T-helper 1 cell (primary cell): Measurements from ENCODE around the gene DSCAML1.
"Not testable (repeated sequence)": the region's sequence is repeated elsewhere in the genome, so short reads cannot be mapped to it uniquely, and the experiment has no call there.

Source experiments
- DNase-seq, 5 donors: peaks; one replicate each; pipeline ENCODE4 v3.0.0-alpha.2; 2012 to 2020

DSCAML1 gene

DNA sequence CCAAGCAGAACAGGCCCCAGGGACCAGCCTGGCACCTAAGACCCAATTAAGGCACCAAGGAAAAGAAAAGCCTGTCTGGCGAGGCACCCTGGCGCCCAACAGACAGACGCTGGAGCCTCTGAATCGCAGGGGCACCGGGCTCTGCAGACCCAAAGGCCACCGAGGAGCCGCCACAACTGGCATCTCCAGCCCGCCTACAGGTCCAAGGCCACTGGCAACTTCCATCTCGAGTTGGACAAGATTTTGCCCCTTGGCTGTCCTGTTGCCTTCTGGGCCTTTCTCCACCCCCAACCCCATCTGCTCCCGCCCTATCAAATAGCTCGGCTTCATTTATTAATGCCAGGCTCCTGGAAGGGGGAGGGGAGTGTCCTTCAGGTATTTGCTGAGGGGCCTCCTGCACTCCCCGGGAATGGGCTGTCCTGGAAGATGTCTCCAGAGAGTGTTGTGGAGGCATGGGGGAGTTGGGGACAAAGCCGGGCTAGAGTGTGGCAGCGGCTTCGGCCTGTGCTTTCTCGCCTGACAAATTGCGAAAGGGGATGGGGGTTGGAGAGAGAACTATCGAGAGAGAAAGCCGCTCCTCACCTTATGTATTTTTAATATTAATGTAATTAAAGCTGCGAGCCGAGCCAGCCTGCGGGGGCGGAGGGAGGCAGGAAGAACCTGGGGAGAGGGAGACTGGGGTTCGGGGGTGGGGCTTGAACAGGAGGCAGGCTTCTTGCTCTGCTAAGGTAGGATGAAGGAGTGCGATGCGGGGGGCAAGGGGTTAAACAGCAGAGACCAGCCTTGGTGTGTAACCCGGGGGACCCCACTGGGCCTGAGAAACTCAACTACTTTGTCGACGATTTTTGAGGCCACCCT lies 2.0 kb downstream of the DSCAML1 start:
- DNase-seq, result no peak

DNA sequence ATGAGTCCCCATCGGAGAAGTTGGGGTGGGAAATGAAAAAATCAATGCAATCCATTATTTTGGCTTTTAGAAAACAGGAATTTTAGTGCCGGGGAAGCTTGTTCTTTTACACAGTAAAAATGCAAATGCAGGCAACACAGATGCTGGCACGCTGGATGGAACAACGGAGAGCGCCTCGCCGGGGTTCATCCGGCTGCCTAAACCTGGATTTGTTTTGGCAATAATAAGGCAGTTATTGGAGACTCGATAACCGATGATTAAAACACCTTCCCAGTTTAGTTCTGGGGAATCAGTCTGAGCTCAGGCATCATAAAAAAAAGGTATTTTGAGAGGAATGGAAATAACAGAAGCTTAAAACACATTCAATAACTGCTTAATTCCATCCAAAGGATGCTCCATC lies 2.9 kb downstream of the DSCAML1 start:
- no peak for DNase-seq

DNA sequence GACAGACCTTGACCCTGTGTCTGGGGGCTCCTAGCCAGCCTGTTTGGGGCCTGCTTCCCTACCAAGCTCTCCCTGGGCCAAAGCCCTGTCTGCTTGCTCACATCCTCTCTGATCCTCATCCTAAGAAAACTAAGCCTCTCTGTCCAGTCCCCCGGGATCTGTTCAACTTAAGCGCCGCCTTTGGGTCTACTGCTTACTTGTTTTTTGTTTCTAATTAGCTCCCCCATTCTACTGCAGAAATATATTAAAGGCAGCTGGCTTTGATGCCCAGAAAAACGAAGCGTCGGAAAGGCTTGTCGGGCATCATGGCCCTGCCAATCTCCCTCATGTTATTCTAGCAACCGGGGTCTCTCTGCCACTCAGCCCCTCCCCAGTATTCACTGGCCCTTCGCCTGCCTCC lies 3.4 kb downstream of the DSCAML1 start:
- DNase-seq, result no peak

DNA sequence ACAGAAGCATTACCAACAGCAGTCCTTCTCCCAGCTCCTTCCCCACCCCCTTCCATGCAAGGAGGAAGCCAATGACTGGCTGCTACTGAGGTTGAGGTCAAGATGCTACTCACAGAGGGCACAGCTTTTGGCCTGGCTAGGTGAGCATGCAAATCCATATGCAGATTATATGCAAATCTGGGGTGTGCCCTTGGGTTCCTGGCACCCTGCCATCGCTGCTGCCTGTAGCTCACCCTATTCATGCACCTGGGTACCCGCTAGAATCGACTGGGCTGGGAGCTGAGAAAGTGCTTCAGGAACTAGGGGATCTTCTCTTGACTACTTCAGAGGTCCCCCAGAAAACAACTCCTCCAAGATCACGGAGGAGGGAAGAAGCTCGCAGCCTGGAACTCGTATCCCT lies 4.0 kb downstream of the DSCAML1 start:
- DNase-seq, result no peak

DNA sequence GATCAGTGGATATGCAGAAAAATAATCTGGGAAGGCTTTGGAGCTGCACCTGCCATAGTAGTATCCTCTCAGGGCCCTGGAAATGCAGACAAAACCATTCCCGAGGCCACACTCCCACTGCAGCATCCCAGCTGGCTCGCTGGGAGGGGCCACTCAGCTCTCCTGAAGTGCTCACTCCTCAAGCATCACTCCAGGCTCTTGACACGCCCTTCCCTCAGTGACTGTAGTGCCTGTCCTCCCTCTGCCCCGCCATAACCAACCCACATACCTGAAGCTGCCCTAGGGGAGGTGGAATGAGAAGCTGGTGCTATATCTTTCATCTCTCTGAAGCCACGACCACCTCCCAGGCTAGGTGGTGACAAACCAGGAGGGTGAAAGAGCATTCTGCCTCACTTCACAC lies 4.8 kb downstream of the DSCAML1 start:
- DNase-seq, result no peak

DNA sequence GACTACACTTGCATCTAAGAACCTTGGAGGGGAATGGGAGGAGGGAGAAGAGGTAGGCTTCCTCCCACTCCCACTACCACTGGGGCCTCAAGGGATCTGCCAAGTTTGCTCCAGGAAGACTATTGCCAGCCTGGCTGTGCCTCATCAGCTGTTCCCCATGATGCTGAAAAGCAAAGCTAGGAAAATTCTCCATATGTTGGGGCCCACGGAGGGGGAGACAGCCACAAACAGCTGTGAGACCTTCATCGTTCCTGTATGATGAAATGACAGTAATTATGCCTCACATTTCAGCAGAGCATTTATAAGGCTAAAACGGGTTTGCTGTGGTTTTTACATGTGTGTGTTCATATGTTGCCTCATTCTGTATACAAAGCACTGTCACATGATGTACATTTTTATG lies 6.7 kb downstream of the DSCAML1 start:
- no peak for DNase-seq

DNA sequence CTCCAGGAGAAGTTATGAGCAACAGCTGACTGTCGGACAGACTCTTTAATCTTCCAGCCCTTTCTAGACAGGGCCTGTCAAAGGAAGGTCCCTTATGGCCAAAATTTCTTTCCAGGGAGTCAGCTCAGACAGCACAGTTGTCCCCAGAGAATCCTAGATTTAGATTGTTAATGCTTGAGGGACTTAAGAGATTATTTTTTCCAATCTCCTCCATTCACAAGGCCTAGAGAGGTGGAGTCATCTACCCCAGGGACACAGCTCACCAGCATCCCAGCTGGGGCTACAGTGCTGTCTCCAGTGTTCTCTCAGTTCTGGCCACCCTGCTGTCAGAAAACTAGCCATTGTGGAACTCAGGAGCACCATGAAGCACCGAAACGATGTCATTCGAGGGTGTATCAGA lies 7.8 kb downstream of the DSCAML1 start:
- DNase-seq, result no peak

DNA sequence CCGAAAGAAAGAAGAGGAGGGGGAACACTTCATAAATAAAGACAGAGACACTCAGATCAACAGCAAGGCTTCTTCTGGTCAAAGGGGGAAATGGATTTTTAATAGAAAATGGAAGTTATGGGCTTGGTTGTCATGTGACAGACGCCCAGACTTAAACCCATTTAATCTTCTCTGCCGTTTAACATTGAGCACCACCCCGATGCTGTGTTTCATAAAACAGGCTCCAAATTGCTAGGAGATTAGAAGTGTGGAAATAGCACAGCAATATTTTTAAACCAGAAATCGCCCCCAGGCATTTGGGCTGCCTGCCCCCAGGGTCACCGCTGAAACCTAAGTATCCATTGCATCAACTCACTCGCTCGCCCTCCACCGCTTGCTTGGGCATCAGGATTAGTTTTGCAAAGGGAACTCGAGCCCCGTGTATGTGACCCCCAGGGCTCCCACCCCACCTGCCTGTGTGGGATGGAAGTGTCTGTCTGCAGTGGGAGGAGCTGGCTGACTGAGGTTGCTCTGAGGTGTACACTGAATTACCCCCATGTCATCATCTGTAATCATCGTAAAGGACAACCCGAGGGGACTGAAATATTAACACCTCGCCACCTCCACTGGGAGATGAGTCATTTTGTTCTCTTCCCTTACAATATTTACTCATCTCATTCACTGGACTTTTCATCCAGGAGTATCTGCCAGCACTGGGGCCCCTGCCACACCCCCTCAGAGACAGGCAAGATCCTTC lies 10.7 kb downstream of the DSCAML1 start:
- DNase-seq, result no peak

DNA sequence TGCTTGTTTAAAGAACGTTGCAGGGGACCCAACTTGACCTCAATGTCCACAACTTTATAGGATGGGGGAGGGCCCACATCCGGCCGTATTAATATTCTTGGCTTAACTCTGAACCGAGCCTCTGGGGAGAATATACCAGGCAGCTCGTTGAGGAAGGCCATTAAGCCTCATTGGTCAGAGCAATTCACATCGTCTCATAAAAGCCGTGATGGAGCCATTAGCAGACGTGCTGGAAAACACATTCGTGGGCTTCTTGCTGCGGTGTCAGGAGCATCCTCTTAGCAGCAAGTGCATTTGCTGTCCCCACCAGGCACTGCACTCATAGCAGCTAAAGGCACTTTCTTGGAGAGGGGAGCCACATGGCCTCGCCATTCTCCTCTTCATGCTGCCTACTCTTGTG lies 14.9 kb downstream of the DSCAML1 start:
- no peak for DNase-seq

DNA sequence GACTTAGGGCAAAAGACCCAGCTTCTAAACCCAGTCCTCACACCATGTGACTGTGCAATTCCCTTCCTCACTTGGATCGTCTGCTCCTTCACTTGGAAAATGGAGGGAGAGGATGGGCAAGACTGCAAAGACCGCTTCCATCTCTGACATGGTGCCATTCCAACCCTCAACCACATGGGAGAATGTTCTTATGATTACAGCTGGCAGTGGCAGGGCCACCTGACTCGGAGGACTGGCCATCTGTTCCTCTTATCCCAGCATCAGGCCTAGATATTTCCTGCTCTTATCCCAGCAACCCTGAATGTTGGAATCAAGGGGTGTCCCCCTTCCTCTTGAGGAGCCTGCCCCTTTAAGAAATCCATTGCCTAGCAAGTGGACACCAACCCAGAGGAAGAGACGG lies 15.4 kb downstream of the DSCAML1 start:
- DNase-seq, result no peak

DNA sequence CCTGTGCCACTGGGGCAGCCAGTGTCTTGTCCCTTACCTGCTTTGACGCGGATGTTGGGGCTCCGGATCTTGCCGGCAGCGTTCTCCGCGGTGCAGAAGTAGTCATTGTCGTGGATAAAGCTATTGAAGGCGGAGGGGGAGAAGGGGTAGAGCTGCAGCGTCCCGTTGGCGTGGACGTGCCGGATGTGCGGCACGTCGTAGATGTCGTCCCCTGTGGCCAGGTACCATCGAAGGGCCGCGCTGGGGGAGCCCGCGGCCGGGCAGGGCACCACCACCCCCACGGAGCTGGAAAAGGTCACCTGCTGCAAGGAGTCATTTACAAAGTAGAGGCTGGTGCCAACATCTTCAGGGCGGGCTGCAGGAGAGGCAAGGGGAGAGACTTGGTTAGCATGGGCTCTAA lies 16.6 kb downstream of the DSCAML1 start:
- no peak for DNase-seq

DNA sequence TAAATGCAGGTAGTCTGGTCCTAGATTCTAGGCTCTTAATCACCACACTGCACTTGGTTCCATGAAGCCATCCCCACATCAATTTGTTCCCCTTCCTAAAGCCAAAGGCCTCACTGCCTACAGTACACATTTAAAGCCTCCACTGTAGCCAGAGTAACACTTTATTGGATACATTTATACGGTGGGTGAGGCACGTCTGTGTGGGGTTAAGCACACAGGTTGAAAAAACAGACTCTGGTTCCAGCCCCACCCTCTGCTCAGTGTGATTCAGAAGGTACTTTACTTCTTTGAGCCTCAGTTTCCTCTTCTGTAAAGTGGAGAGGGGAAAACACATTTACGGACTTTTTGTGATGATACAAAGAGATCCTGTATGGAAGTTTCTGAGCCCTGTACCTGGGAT lies 22.5 kb downstream of the DSCAML1 start:
- DNase-seq, result no peak

DNA sequence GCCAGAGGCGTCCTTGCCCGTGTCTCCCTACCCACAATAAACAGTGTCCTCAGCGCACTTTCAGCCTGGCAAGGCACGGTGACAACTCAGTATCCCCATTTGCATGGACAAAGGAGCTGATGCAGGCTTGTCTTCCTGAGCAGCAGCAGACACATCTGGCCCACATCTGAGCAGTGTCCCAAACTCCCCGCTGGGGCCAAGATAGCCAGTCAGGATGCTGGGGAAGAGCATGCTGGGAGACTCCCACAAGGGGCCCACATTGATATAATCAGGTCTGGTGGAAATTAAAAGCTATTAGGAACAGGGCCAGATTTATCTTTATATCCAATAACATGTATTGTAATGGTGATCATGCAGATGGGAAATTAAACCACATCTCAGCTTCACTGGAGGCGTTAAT lies 24.7 kb downstream of the DSCAML1 start:
- DNase-seq, result no peak

DNA sequence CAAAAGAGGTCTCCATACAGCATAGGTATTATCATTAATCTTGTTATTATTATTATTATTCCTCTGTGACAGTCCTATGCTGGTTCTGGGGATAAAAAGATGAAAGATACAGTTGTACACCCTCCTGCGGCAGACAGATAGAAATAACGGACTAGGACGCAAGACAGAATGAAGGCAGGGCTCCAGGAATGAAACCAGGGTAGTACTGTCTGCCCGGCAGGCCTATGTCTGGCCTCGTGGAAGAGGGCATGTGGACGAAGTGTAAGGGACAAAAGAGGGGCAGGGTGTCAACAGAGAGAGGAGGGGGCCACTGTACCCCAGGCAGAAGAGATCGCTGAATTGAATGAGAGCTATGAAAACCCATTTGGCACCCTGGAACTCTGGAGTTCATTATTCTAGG lies 25.2 kb downstream of the DSCAML1 start:
- DNase-seq, result no peak

DNA sequence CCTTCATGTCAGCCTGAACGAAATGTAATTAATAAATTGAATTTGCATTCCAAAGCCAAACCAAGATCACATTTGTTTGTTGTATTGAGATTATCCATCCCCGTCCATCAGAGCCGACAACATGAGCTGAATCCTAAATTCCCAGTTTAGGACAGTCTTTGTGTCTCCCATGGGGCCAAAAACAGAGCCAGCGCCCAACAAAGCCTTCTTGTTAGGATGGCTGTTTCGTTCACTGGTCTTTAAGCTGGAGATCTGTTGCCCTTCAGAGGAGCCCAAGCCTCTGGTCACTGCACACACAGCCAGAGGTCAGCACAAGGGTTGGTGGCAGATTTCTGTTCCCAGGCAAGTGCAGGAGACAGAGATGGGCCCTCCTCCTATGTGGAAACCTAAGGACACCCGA lies 25.8 kb downstream of the DSCAML1 start:
- no peak for DNase-seq

DNA sequence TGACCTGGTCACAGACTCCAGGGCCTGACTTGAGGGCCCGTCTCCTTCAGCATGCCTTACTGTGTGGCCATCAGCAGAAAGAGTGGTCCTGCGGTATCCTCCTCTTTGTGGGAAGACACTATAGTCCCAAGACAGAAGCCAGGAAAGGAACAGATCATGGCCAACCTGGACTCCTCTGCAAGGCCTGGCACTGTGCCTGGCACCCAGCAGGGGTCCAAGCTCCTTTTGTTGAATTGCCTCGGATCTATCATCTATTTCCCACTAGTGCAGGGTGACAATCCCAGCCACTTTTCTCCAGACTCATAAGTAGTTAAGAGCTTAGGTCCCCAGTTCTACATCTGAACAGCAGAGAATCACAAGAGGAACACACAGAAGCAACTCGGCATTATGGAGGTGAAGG lies 27.0 kb downstream of the DSCAML1 start:
- no peak for DNase-seq

DNA sequence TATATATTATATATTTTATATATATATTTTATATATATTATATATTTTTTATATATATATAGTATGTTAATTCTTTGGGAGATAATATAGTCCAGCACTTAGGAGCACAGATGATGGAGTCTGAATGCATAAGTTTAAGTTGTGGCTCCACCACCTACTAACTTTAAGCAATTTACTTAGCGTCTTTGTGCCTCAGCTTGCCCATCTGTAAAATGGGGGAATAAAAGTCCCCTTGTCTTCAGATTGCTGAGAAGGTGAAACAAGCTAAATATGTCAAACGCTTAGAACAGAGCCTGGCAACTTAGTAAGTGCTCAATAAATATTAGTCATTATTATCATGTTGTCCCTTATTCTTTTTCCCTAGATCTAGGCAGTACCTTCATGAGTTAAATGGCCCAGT lies 27.5 kb downstream of the DSCAML1 start:
- no peak for DNase-seq

DNA sequence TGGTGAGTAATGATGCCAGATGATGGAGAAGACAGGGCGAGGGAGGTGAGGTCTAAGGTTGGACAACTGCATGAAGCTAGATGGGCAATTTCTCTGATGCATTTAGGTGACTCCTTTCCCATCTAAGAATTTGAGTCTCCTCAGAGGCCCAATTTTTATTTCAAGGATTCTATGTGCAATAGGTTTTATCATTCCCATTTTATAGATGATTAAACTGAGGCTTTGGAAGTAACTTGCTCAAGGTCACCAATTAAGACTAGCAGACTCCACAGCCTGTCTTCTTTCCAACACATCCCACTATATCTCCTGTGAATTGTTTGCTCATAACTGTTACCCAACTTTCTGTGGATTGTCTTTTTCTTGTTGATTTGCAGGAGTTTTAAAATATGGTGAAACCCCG lies 28.5 kb downstream of the DSCAML1 start:
- DNase-seq, result no peak

DNA sequence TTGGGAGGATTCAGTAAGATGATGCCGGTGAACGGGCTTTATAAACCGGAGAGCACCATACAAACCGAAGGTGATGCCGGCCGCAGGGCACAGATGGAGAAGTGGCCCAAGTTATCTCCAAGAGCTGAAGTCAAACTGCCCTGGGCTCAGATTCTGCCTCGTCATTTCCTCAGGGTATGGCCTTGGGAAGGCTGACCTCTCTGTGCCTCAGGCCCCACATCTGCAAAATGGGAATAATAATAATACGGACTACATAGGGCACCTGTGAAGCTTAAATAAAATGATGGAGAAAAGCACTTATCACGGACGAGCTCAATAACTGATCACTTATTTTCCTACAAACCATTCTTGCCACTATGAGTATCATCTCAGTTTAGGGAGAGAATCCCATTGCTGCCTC lies 29.9 kb downstream of the DSCAML1 start:
- DNase-seq, result no peak

DNA sequence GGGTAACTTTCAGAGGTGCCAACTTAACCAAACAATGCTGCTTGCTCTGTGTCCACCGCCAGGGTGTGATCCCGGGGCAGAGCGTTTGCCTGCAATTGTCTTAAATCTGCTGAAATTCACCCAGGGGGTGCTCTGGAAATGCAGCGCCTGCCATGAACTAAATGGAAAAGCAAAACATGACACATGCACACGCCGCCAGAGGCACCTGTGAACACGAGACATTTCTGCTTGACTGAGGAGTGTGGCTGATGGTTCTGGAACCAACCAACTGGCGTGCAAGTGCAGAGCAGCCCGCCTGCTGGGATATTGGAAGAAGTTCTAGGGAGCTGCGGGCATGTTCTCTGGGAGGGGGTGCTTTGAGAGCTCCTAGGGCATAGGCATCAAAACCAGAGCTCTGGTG lies 30.4 kb downstream of the DSCAML1 start:
- DNase-seq, result no peak

DNA sequence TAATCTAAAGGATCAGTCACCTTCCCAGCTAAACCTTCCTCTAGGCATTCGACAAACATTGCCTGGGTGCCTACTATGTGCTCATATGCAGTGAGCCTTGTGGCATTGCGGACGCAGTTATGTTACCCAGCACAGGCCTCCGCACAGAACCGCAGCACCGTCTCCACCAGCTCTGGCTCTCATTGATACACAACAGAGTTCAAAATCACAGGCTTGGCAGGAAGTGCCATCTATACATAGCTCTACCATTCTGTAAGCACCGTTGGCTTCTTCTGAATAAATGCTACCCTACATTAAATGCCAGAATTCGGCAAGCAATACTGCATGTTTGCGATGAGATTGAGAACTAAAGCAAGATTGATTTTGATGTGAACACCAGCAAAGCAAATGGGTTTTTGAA lies 31.0 kb downstream of the DSCAML1 start:
- DNase-seq, result no peak

DNA sequence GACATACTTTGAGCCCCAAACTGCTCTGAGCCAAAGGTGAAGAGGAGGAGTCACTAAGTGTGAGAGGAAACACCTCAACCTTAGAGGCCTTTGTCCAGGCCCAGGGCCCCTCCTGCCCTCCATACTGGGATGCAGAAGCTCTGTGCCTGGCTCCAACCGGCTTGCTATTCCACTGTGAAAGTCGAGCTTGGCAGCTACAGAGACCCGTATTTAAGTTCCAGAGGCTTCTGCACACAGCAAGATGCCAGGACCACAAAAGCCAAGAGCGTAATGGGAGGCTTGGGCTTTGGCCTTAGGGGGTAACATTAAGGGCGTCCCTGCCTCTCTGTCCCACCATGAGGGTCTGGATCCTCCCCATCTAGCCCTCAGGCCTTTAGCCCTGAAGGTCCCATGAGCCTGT lies 31.9 kb downstream of the DSCAML1 start:
- DNase-seq, result no peak

DNA sequence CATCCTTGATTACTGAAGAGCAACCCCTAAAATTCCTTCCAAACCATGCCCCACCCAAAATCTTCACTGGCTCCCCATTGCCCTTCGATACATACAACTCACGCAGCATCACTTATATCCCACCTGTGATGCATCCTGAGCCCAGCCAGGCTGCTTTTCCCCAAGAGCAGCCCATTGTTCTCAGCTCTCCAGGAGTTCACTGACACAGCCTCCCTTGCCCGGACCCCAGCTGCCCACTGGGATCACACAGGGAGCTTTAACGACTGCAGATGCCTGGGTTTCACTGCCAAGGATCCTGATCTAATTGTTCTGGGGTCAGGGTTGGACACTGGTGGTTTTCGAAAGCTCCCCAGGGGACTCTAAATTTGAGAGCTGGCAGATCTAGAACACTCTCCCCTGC lies 33.6 kb downstream of the DSCAML1 start:
- DNase-seq, result not testable (repeated sequence)

DNA sequence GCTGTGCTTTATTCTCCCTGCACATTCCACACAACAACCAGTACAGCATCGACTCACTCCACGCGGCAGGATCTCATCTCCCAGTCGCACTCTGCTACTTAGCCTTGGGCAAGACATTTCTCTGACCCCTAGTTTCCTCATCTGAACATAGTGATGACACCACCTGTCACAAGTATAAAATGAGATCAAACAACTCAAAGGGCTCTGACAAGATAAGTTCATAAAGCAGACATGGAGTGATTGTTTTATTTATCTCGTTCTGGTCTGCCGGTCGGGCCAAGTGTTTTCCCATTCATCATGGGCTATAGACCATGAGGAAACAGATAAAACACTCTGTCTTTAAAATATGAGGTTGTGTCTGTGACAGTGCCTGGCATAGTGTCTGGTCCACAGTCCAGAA lies 35.0 kb downstream of the DSCAML1 start:
- no peak for DNase-seq

DNA sequence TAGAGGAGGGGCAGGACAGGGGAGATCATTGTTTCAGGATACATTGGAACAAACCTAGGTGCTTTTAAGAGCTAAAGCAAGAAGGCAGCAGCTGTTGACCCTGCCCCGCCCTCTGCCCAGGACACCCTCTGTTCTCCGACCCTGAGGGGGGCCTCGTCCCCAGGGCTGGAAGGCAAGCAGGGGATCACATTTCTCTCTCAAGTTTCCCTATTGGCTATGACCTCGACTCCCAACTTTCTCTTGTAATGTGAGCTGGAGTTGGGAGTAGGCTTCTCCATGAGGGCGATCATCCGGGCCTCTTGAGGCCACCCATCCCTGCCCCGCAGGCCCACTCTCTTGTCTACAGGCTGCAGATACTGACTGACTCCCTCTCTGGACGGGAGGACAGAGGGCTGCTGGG lies 37.7 kb downstream of the DSCAML1 start:
- no peak for DNase-seq
